ENCODE results near the gene ABCA12.

The ABCA12 gene

GRCh38 chr2:215136669-215137328, 1.6 kb downstream of the ABCA12 start:
- DNase-seq = no peak

GRCh38 chr2:215120401-215120800, 18.0 kb downstream of the ABCA12 start:
- DNase-seq = no peak

GRCh38 chr2:215119847-215120246, 18.6 kb downstream of the ABCA12 start:
- DNase-seq = no peak

GRCh38 chr2:215110918-215111317, 27.5 kb downstream of the ABCA12 start:
- no peak for DNase-seq

GRCh38 chr2:215107216-215108056, 31.0 kb downstream of the ABCA12 start:
- no peak for DNase-seq

- DNase-seq = no peak
Measured at GRCh38 chr2:215105607-215106354, 32.6 kb downstream of the ABCA12 start.

GRCh38 chr2:215104226-215104625, 34.2 kb downstream of the ABCA12 start:
- DNase-seq = no peak

- no peak for DNase-seq
Measured at GRCh38 chr2:215098875-215099274, 39.6 kb downstream of the ABCA12 start.

GRCh38 chr2:215084080-215084479, 54.3 kb downstream of the ABCA12 start:
- no peak for DNase-seq

- DNase-seq = no peak
Measured at GRCh38 chr2:215083146-215083545, 55.3 kb downstream of the ABCA12 start.

- no peak for DNase-seq
Measured at GRCh38 chr2:215082446-215082845, 56.0 kb downstream of the ABCA12 start.

- no peak for DNase-seq
Measured at GRCh38 chr2:215080545-215080944, 57.9 kb downstream of the ABCA12 start.

- DNase-seq = no peak
Measured at GRCh38 chr2:215071676-215072075, 66.8 kb downstream of the ABCA12 start.

- DNase-seq = no peak
Measured at GRCh38 chr2:215068399-215068798, 70.0 kb downstream of the ABCA12 start.

GRCh38 chr2:215066124-215066523, 72.3 kb downstream of the ABCA12 start:
- no peak for DNase-seq

GRCh38 chr2:215063526-215063925, 74.9 kb downstream of the ABCA12 start:
- no peak for DNase-seq

- DNase-seq = peak; percentile 51
Measured at GRCh38 chr2:215060861-215061536, 77.4 kb downstream of the ABCA12 start.

GRCh38 chr2:215059724-215060123, 78.7 kb downstream of the ABCA12 start:
- DNase-seq = no peak

- DNase-seq = no peak
Measured at GRCh38 chr2:215055891-215056290, 82.5 kb downstream of the ABCA12 start.

- DNase-seq = no peak
Measured at GRCh38 chr2:215052810-215053209, 85.6 kb downstream of the ABCA12 start.

- no peak for DNase-seq
Measured at GRCh38 chr2:215052404-215052803, 86.0 kb downstream of the ABCA12 start.

- DNase-seq = no peak
Measured at GRCh38 chr2:215049341-215049740, 89.1 kb downstream of the ABCA12 start.

GRCh38 chr2:215038421-215038820, 100.0 kb downstream of the ABCA12 start:
- no peak for DNase-seq

Data from NCI-H1092 (cell line).